ENCODE results near the gene NCR2.

DNA sequence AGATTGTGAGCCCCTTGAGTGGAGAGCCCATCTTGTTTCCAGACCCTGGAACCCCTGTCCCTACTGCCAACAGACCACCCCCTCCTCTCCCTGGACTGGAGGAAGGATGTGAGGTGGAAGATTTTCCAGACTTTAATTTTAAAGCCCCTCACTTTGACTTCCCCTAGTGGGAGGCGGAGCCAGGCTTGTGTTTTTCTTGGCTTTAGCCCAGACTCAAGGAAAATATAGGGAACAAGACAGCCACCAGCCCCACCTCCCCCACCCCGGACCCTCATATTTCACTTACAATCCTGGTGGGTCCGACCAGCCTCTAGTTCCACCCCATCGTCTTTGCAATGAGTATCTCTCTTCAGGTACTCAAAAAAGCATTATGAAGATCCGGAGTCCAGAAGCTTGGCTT lies 40.8 kb downstream of the NCR2 start:
- TF ChIP-seq POLR2A (IDR thresholded peaks at IDR 0.05), result no peak
- TF ChIP-seq, protein P1, sequence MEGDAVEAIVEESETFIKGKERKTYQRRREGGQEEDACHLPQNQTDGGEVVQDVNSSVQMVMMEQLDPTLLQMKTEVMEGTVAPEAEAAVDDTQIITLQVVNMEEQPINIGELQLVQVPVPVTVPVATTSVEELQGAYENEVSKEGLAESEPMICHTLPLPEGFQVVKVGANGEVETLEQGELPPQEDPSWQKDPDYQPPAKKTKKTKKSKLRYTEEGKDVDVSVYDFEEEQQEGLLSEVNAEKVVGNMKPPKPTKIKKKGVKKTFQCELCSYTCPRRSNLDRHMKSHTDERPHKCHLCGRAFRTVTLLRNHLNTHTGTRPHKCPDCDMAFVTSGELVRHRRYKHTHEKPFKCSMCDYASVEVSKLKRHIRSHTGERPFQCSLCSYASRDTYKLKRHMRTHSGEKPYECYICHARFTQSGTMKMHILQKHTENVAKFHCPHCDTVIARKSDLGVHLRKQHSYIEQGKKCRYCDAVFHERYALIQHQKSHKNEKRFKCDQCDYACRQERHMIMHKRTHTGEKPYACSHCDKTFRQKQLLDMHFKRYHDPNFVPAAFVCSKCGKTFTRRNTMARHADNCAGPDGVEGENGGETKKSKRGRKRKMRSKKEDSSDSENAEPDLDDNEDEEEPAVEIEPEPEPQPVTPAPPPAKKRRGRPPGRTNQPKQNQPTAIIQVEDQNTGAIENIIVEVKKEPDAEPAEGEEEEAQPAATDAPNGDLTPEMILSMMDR (IDR thresholded peaks at IDR 0.05), result no peak

Data from esophagus squamous epithelium (tissue), 4 donors.